Peyer's patch (tissue), 4 donors: ENCODE data around the gene PPM1E.

Source experiments
- CTCF ChIP-seq, 6 experiments: fragments of 450-650 bp in 4 of 6; fragments of 200-600 bp in 2 of 6; sonication (generic) in 1 of 6; IDR thresholded peaks; one replicate each; pipeline ENCODE4 v1.5.1; 2017 to 2019; ENCODE audit warnings: antibody characterized with exemption in 6 of 6, mild to moderate bottlenecking in 3 of 6, moderate library complexity in 1 of 6
- POLR2A ChIP-seq, 2 donors: fragments of 450-650 bp; IDR thresholded peaks; one replicate each; pipeline ENCODE4 v1.5.1; 2017; ENCODE audit warnings: antibody characterized with exemption in 2 of 2, mild to moderate bottlenecking in 2 of 2, moderate library complexity in 2 of 2

GRCh38 chr17:58884161-58884560, 128.5 kb downstream of the PPM1E start:
- TF ChIP-seq CTCF (IDR thresholded peaks at IDR 0.05) (no peak), POLR2A (IDR thresholded peaks at IDR 0.05) (no peak)
